ENCODE measurements around the gene WDR45B. TPM values are rescaled to one million over a fixed set of nuclear protein-coding genes. Genes with fewer than 3 reads are reported as not detected.

The WDR45B gene
- total and polyA plus RNA-seq, 7 experiments from 2014 or later = 30.5 to 91.6 (median 65.6) TPM

GRCh38 chr17:82608816-82609215 is 39.4 kb downstream of the WDR45B start:
- Mint-ChIP-seq H3K27me3 (no peaks in the 10 kb centered on the region), H3K4me1 (peaks cover 4 to 19% (median 13%) of the 10 kb centered on the region in 7 donors), H3K36me3 (peaks cover 0 to 42% (median 22%) of the 10 kb centered on the region in 5 donors), H3K9me3 (peaks cover 0 to 3% (median 0%) of the 10 kb centered on the region in 11 donors), H3K4me3 (no peak overlapping the region), H3K27ac (peak overlapping the region in 1 of 9 donors; percentile 53)
- Histone ChIP-seq H3K27ac (ENCODE audit: low read depth, low read length) (no peak overlapping the region), H3K9me3 (ENCODE audit: control insufficient read depth in 2 of 3, low read length in 3 of 3) (no peaks in the 10 kb centered on the region), H3K27me3 (ENCODE audit: control insufficient read depth in 2 of 2, insufficient read depth in 2 of 2, low read length in 2 of 2) (no peaks in the 10 kb centered on the region), H3K4me3 (ENCODE audit: low read length) (no peak overlapping the region), H3K4me1 (ENCODE audit: control insufficient read depth in 2 of 2, insufficient read depth in 2 of 2, low read length in 2 of 2) (no peaks in the 10 kb centered on the region), H3K36me3 (ENCODE audit: control insufficient read depth in 2 of 3, insufficient read depth in 3 of 3, low read length in 3 of 3) (peaks cover 4 to 46% (median 4%) of the 10 kb centered on the region in 3 experiments)
- DNase-seq (no peak), ATAC-seq (no peak)
- POLR2A ChIA-PET = interaction anchor here (0.6 to 0.7 kb wide), 3 partner anchors 13 to 71 kb away, joined by 3 read pairs; no protein-coding TSS in a partner anchor
- CTCF ChIA-PET = no interaction called here
- intact Hi-C loops (cut with micrococcal nuclease) = no loop called here

GRCh38 chr17:82605939-82606600 is 42.2 kb downstream of the WDR45B start:
- intact Hi-C loops (cut with micrococcal nuclease) = no loop called here
- Histone ChIP-seq H3K4me1 (ENCODE audit: control insufficient read depth in 2 of 2, insufficient read depth in 2 of 2, low read length in 2 of 2) (no peaks in the 10 kb centered on the region), H3K4me3 (ENCODE audit: low read length) (no peak overlapping the region), H3K36me3 (ENCODE audit: control insufficient read depth in 2 of 3, insufficient read depth in 3 of 3, low read length in 3 of 3) (peaks cover 4 to 59% (median 14%) of the 10 kb centered on the region in 3 experiments), H3K27me3 (ENCODE audit: control insufficient read depth in 2 of 2, insufficient read depth in 2 of 2, low read length in 2 of 2) (no peaks in the 10 kb centered on the region), H3K27ac (ENCODE audit: low read depth, low read length) (no peak overlapping the region), H3K9me3 (ENCODE audit: control insufficient read depth in 2 of 3, low read length in 3 of 3) (no peaks in the 10 kb centered on the region)
- H3K4me1 Mint-ChIP-seq = peaks cover 4 to 26% (median 21%) of the 10 kb centered on the region in 7 donors
- ChIA-PET POLR2A (no interaction called here), CTCF (no interaction called here)
- DNase-seq (no peak), ATAC-seq (no peak)
- H3K27ac Mint-ChIP-seq = peak overlapping the region in 6 of 9 donors; percentile 32 to 84 (median 40)
- no peaks in the 10 kb centered on the region for H3K27me3 Mint-ChIP-seq
- no peak overlapping the region for H3K4me3 Mint-ChIP-seq
- peaks cover 0 to 54% (median 29%) of the 10 kb centered on the region in 5 donors for H3K36me3 Mint-ChIP-seq
- peaks cover 0 to 3% (median 0%) of the 10 kb centered on the region in 11 donors for H3K9me3 Mint-ChIP-seq

GRCh38 chr17:82604532-82604931 is 43.7 kb downstream of the WDR45B start:
- H3K4me1 Mint-ChIP-seq = peaks cover 4 to 26% (median 16%) of the 10 kb centered on the region in 7 donors
- H3K9me3 ChIP-seq (ENCODE audit: control insufficient read depth in 2 of 3, low read length in 3 of 3) = no peaks in the 10 kb centered on the region
- no peaks in the 10 kb centered on the region for H3K27me3 Mint-ChIP-seq
- CTCF ChIA-PET = no interaction called here
- H3K27me3 ChIP-seq (ENCODE audit: control insufficient read depth in 2 of 2, insufficient read depth in 2 of 2, low read length in 2 of 2) = no peaks in the 10 kb centered on the region
- H3K27ac ChIP-seq (ENCODE audit: low read depth, low read length) = peak overlapping the region; percentile 22
- DNase-seq (no peak), ATAC-seq (no peak)
- H3K27ac Mint-ChIP-seq = peak overlapping the region in 7 of 9 donors; percentile 23 to 89 (median 86)
- H3K4me3 Mint-ChIP-seq = peak overlapping the region in 6 of 10 donors; percentile 50 to 68 (median 58)
- H3K36me3 ChIP-seq (ENCODE audit: control insufficient read depth in 2 of 3, insufficient read depth in 3 of 3, low read length in 3 of 3) = peaks cover 4 to 70% (median 14%) of the 10 kb centered on the region in 3 experiments
- POLR2A ChIA-PET = interaction anchor here (0.6 kb wide), 1 partner anchor 421 kb away, joined by 3 read pairs; no protein-coding TSS in a partner anchor
- intact Hi-C loops (cut with micrococcal nuclease) = no loop called here
- H3K9me3 Mint-ChIP-seq = peaks cover 0 to 3% (median 0%) of the 10 kb centered on the region in 11 donors
- H3K36me3 Mint-ChIP-seq = peaks cover 0 to 51% (median 29%) of the 10 kb centered on the region in 5 donors
- no peaks in the 10 kb centered on the region for H3K4me1 ChIP-seq (ENCODE audit: control insufficient read depth in 2 of 2, insufficient read depth in 2 of 2, low read length in 2 of 2)
- no peak overlapping the region for H3K4me3 ChIP-seq (ENCODE audit: low read length)

GRCh38 chr17:82603981-82604448 is 44.2 kb downstream of the WDR45B start:
- Histone ChIP-seq H3K27ac (ENCODE audit: low read depth, low read length) (peak overlapping the region; percentile 22), H3K4me1 (ENCODE audit: control insufficient read depth in 2 of 2, insufficient read depth in 2 of 2, low read length in 2 of 2) (no peaks in the 10 kb centered on the region), H3K4me3 (ENCODE audit: low read length) (no peak overlapping the region), H3K9me3 (ENCODE audit: control insufficient read depth in 2 of 3, low read length in 3 of 3) (no peaks in the 10 kb centered on the region), H3K27me3 (ENCODE audit: control insufficient read depth in 2 of 2, insufficient read depth in 2 of 2, low read length in 2 of 2) (no peaks in the 10 kb centered on the region), H3K36me3 (ENCODE audit: control insufficient read depth in 2 of 3, insufficient read depth in 3 of 3, low read length in 3 of 3) (peaks cover 4 to 67% (median 14%) of the 10 kb centered on the region in 3 experiments)
- Mint-ChIP-seq H3K4me1 (peaks cover 5 to 26% (median 15%) of the 10 kb centered on the region in 7 donors), H3K27ac (peak overlapping the region in 7 of 9 donors; percentile 23 to 89 (median 86)), H3K9me3 (peaks cover 0 to 3% (median 0%) of the 10 kb centered on the region in 11 donors), H3K36me3 (peaks cover 0 to 48% (median 28%) of the 10 kb centered on the region in 5 donors), H3K4me3 (peak overlapping the region in 8 of 10 donors; percentile 2 to 68 (median 58)), H3K27me3 (no peaks in the 10 kb centered on the region)
- DNase-seq (peak in 5 of 9 donors; percentile 28 to 72 (median 57)), ATAC-seq (peak; percentile 99)
- POLR2A ChIA-PET = no interaction called here
- intact Hi-C loops (cut with micrococcal nuclease) = no loop called here
- CTCF ChIA-PET = no interaction called here

GRCh38 chr17:82602986-82603710 is 45.1 kb downstream of the WDR45B start:
- Mint-ChIP-seq H3K27ac (peak overlapping the region in 6 of 9 donors; percentile 45 to 89 (median 82)), H3K27me3 (no peaks in the 10 kb centered on the region), H3K4me1 (peaks cover 5 to 26% (median 15%) of the 10 kb centered on the region in 7 donors), H3K36me3 (peaks cover 0 to 48% (median 28%) of the 10 kb centered on the region in 5 donors), H3K4me3 (peak overlapping the region in 1 of 10 donors; percentile 14), H3K9me3 (no peaks in the 10 kb centered on the region)
- DNase-seq (no peak), ATAC-seq (no peak)
- CTCF ChIA-PET = interaction anchor here (0.7 kb wide), 1 partner anchor 559 kb away, joined by 3 read pairs; no protein-coding TSS in a partner anchor
- peaks cover 4 to 71% (median 14%) of the 10 kb centered on the region in 3 experiments for H3K36me3 ChIP-seq (ENCODE audit: control insufficient read depth in 2 of 3, insufficient read depth in 3 of 3, low read length in 3 of 3)
- H3K4me3 ChIP-seq (ENCODE audit: low read length) = no peak overlapping the region
- POLR2A ChIA-PET = no interaction called here
- H3K27me3 ChIP-seq (ENCODE audit: control insufficient read depth in 2 of 2, insufficient read depth in 2 of 2, low read length in 2 of 2) = no peaks in the 10 kb centered on the region
- H3K27ac ChIP-seq (ENCODE audit: low read depth, low read length) = peak overlapping the region; percentile 22
- H3K4me1 ChIP-seq (ENCODE audit: control insufficient read depth in 2 of 2, insufficient read depth in 2 of 2, low read length in 2 of 2) = no peaks in the 10 kb centered on the region
- intact Hi-C loops (cut with micrococcal nuclease) = no loop called here
- H3K9me3 ChIP-seq (ENCODE audit: control insufficient read depth in 2 of 3, low read length in 3 of 3) = no peaks in the 10 kb centered on the region

- Mint-ChIP-seq H3K9me3 (no peaks in the 10 kb centered on the region), H3K4me1 (peaks cover 5 to 26% (median 15%) of the 10 kb centered on the region in 7 donors), H3K4me3 (no peak overlapping the region), H3K27ac (peak overlapping the region in 2 of 9 donors; percentile 32 to 39), H3K27me3 (no peaks in the 10 kb centered on the region), H3K36me3 (peaks cover 0 to 48% (median 31%) of the 10 kb centered on the region in 5 donors)
- ChIA-PET POLR2A (no interaction called here), CTCF (no interaction called here)
- H3K27me3 ChIP-seq (ENCODE audit: control insufficient read depth in 2 of 2, insufficient read depth in 2 of 2, low read length in 2 of 2) = no peaks in the 10 kb centered on the region
- DNase-seq (no peak), ATAC-seq (no peak)
- intact Hi-C loops (cut with micrococcal nuclease) = no loop called here
- no peak overlapping the region for H3K4me3 ChIP-seq (ENCODE audit: low read length)
- H3K9me3 ChIP-seq (ENCODE audit: control insufficient read depth in 2 of 3, low read length in 3 of 3) = no peaks in the 10 kb centered on the region
- no peaks in the 10 kb centered on the region for H3K4me1 ChIP-seq (ENCODE audit: control insufficient read depth in 2 of 2, insufficient read depth in 2 of 2, low read length in 2 of 2)
- H3K36me3 ChIP-seq (ENCODE audit: control insufficient read depth in 2 of 3, insufficient read depth in 3 of 3, low read length in 3 of 3) = peaks cover 4 to 71% (median 14%) of the 10 kb centered on the region in 3 experiments
- H3K27ac ChIP-seq (ENCODE audit: low read depth, low read length) = no peak overlapping the region
Observed at GRCh38 chr17:82602487-82602886, 45.8 kb downstream of the WDR45B start.
